GM19468 (cell line): ENCODE measurements around the gene KPNA2.
"Not testable (repeated sequence)": the region's sequence is repeated elsewhere in the genome, so short reads cannot be mapped to it uniquely, and the experiment has no call there.

Experiments used
- ATAC-seq: cut with Tn5 transposase; IDR thresholded peaks from one replicate; pipeline ENCODE4 v1.9.1; 2021; ENCODE audit warnings: mild to moderate bottlenecking, moderate library complexity, moderate number of reproducible peaks; ENCODE audit not compliant: unreplicated experiment; ENCODE audit errors: extremely low read depth

Gene KPNA2

DNA sequence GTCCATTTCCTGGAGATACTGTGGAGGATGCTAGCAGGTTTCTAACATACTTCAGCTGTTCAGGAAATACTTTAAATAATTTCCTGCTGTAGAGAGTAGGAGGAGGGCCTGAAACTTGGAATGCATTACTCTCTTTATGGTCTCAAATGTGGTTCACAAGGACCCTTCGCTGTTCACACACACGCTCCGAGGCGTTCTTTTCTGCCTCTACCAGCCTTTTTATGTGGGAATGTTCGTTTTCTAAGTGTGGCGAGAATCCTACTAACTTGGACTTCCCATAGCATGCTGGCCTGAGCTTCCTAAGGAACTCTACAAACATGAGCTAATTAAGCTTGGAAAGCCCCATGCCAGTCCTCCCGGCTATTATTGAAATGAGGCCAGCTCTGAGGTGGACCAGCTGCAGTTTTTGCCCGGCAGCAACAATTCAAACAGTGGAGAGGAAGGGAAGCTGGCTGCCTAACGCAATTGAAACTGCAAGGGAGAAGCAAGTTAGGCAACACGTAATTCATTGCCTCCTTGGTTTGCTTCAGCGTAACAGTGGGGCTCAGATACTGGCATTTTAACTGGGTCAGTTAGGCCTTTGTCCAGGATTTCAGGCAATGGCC is 18.9 kb downstream of the KPNA2 start:
- ATAC-seq, result no peak

- ATAC-seq, result no peak
Measured at GRCh38 chr17:68057531-68057952, 22.0 kb downstream of the KPNA2 start.

DNA sequence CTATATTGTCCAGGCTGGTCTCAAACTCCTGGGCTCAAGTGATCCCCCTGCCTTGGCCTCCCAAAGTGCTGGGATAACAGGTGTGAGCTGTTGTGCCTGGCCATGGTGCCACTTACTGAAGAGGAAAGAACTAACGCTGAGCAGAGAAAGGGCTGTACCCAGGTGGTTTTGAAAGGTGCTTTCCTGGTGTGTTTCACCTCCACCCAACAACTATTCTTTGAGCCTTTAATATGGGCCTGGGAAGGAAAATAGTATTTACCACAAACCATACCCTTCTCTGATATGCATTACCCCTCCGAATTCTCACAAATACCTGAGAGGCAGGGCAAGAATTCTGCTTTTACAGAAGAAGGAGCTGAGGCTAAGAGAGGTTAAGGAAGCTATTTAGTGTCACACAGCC is 24.8 kb downstream of the KPNA2 start:
- no peak for ATAC-seq

DNA sequence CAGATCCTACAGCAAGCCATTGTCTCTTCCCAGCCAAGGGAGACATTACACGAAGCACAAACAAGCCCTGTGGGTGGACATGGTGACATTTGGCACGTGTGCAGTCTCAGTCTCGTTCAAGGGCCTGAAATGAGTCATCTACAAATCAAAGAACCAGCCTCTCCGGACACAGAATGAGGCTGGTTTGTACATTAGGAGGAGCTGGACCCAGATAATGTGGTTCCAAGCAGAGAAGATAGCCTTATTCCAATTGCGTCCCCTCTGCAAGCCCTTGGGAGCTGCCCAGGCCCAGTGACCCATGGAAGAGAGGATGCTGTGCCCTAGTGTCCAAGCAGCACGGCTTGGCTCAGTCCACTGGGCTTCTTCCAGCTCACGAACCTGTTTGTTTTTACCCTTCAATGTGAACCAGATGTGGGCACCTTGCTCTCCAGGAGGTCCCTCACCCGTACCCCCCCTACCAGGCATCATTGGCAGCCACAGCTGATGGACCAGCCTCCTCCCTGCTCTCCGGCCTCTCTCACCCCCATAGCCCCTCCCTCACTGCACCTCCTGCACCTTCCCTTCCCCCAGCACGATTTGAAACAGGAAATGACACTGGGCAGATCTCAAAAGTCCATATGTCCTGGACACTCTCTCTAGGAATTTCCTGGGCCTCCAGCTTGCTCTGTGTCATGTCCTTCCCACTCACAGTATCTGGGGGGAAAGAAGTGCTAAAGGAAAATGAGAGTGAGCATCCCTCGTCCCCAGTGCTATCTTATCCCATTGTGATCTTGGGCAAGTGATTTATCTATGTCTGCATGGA is 26.2 kb downstream of the KPNA2 start:
- no peak for ATAC-seq

DNA sequence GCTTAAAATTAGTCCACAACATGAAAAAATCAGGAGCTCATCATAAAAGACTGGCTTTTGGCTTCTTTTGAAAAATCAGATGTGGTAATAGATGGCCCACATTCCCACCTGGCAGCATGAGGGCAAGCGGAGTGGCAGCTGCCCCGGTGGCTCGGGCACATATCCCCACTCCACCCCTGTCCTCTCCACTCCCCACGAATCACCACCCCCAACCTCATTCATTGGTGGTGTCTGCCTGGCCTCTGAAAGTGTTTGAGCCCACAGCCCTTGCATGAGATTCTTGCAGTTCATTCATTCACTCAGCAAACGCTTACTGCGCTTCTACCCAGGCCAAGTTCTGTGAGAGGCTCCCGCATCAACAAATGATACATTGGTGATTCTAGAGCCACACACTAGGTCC is 29.8 kb downstream of the KPNA2 start:
- ATAC-seq, result not testable (repeated sequence)

DNA sequence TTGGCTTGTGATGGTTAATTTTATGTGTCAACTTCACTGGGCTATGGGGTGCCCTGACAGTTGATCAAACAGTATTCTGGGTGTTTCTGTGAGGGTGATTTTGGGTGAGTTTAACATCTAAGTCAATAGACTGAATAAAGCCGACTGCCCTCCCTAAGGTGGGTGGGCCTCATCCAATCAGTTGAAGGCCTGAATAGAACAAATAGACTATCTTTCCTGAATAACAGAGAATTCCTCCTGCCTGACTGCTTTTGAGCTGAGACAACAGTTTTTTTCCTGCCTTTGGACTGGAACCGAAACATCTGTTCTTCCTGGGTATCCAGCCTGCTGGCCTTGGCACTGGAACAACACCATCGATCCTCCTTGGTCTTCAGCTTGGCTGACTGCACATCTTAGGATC is 33.0 kb downstream of the KPNA2 start:
- not testable (repeated sequence) for ATAC-seq

GRCh38 chr17:68070582-68071444 is 35.3 kb downstream of the KPNA2 start:
- ATAC-seq, result not testable (repeated sequence)

DNA sequence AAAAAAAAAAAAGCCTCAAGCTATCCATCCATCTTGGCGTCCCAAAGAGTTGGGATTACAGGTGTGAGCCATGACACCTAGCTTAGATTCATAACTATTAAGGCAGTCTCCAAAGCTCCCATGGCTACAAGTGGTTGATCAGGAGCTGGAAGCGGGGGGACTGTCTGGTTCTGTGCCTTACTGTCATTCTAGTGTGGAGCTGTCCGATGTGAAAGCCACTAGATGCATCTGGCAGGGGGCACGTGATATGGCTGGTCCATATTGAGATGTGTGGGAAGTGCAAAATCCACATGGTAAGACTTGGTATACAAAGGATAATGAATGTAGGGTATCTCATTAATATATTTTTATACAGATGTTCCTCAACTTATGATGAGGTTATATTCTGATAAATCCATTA is 38.7 kb downstream of the KPNA2 start:
- ATAC-seq, result no peak

GRCh38 chr17:68075953-68076607 is 40.5 kb downstream of the KPNA2 start:
- not testable (repeated sequence) for ATAC-seq

DNA sequence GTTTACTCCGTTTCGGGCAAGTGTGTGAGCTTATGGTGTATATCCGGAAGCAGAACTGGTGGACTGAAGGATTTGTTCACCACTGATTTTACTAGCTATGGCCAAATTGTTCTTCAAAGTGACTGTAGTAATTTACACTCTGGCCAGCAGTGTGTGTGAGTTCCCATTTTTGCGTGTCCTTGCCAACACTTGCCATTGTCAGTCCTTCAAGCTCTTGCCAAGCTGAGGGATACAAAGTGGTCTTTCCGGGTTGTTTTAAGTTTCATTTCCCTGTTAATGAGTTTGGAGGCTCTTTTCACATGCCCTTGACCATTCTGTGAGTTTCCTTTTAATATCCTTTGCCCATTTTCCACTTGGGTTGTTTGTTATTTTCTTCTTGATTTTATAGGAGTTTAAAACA is 42.0 kb downstream of the KPNA2 start:
- not testable (repeated sequence) for ATAC-seq

DNA sequence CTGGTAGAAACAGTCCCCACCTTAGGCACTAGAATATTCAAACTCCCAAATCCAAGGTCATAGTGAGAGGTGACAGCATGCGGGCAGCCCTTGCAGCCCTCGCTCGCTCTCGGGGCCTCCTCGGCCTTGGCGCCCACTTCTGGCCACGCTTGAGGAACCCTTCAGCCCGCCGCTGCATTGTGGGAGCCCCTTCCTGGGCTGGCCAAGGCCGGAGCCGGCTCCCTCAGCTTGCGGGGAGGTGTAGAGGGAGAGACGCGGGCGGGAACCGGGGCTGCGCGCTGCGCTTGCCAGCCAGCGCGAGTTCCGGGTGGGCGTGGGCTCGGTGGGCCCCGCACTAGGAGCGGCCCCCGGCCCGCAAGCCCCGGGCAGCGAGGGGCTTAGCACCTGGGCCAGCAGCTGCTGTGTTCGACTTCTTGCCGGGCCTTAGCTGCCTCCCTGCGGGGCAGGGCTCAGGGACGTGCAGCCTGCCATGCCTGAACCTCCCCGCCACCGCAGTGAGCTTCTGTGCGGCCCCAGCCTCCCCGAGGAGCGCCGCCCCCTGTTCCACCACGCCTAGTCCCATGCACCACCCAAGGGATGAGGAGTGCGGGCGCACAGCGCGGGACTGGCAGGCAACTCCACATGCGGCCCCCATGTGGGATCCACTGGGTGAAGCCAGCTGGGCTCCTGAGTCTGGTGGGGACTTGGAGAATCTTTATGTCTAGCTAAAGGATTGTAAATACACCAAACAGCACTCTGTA is 45.0 kb downstream of the KPNA2 start:
- no peak for ATAC-seq

GRCh38 chr17:68081305-68082265 is 46.0 kb downstream of the KPNA2 start:
- ATAC-seq, result not testable (repeated sequence)

DNA sequence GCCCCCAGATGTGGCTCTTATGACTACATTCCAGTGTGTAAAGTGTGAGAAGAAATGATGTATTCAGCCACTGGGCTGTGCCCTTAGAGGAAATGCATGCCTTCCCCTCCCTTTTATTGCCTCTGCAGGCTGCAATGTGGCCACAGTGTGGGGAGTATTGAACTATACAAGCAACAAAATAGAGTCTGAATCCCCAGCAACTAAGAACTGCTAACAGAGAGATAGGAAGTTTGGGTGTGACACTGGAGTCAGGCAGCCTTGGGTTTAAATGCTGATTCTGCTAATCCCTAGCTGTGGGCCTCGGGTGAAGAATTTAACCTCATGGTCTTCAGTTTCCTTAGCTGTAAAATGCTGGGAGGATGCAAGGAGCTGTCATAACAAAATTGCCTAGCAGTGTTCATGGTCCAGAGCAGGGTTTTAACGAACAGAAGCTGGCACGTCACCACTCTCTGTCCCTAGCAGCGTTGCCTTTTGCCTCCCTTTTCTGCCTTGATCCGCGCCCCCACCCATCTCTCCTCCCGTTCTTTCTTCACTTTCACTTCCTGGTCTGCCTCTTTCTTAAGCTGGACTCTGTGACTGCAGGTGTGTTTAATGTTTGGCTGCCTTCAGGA is 50.3 kb downstream of the KPNA2 start:
- no peak for ATAC-seq

- ATAC-seq, result not testable (repeated sequence)
Measured at GRCh38 chr17:68086666-68087065, 51.1 kb downstream of the KPNA2 start.

DNA sequence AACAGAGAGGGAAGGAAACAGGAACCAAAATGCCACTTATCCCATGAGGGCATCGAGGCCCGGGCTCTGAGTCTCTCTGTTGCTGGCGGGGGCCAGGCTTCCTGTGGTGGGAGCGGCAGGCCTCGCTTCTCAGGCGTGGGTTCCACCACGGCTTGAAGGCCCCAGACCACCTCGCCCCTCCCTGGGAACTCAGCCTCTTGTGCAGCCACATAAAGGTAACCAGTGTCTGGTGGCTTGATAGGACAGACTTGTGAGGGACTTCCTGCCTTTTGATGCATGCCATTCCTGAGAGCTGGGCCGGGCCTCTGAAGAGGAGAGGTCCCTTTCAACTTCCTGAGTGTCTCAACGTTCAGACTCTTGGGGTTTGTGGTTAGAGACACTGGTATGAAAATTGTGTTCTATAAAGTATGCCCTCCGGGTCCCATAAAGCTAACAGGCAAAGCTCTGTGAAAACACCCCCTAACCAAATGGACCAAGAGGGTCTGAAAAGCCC is 51.6 kb downstream of the KPNA2 start:
- ATAC-seq, result peak; percentile 40

DNA sequence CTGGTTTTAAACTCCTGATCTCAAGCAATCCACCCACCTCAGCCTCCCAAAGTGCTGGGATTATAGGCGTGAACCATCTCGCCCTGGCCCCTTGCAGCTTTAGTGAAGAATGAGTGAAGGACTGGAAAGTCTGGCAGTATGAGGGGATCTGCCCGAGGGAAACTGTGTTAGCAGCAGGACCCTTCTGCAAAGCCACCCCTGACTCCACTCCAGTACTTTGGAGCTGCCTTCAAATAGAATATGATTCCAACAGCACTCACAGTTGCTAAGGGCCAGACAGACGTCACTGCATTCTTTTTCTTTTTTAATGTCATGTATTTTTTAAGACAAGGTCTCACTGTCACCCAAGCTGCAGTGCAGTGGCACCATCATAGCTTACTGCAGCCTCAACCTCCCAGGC is 52.3 kb downstream of the KPNA2 start:
- no peak for ATAC-seq

- ATAC-seq, result no peak
Measured at GRCh38 chr17:68089881-68090280, 54.3 kb downstream of the KPNA2 start.

DNA sequence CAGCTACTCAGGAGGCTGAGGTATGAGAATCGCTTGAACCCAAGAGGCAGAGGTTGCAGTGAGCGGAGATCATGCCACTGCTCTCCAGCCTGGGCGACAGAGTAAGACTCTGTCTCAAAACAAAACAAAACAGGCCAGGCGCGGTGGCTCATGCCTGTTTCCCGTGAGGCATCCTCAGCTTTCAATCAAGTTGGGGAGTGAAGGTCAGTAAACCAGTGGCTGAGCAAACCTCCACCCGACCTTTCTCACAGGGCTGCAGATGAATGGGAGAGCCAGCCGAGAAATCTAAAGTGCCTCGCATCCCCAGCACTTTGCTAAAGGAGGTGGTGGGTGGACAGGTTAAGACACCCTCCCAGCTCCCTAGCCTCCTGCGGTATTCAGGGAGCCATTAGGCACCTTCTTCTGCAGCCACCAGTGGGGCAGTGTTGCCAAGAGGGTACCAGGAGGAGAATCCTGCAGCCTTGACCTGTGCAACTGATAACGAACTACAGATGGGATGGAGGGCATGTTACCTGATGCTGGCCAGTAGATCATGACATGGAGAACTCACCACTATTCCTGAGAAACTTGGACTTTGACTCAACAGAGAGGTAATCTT is 59.0 kb downstream of the KPNA2 start:
- no peak for ATAC-seq
